GM13977 (cell line): Measurements from ENCODE around the gene ABHD16A.

Source experiments
- DNase-seq: peaks from one replicate; pipeline ENCODE4 v3.0.0; 2012; ENCODE audit warnings: low spot score
- in situ Hi-C: fragments of 300-500 bp; cut with MboI; formaldehyde crosslinking; loops from one replicate; pipeline ENCODE4 v1.12.0; 2022; ENCODE audit warnings: low sequenced_read_pairs, low pct_unique_long_range_greater_than_20kb, mixed read lengths, inconsistent platforms; ENCODE audit not compliant: unreplicated experiment
- TF ChIP-seq, protein P1 (sequence below): IDR thresholded peaks from 2 replicates; pipeline ENCODE4 v1.5.1; 2012; ENCODE audit warnings: mild to moderate bottlenecking, control low read depth; ENCODE audit not compliant: insufficient read depth; ENCODE audit errors: extremely low read depth, missing control alignments

Gene ABHD16A

DNA sequence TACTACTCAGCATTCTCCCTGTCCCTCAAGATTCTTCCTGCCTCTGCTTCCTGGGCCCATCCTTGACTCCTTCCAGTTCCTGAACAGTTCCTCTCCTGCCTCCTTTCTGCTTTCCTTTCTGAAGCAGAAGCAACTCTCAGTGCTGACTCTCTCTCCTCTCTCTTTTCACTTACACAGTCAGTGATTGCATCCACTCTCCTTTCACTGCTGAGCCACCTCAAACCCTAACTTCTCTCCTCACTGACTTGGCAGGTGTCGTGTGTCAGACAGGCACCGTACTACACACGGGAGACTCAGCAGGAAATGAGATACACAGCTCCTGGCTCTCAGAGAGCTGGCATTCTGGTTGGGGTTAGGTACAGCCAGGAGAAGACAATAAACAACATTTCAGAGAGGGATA lies 5.6 kb downstream of the ABHD16A start:
- no peak for DNase-seq
- in situ Hi-C loops: no loop called here
- TF ChIP-seq, protein P1, sequence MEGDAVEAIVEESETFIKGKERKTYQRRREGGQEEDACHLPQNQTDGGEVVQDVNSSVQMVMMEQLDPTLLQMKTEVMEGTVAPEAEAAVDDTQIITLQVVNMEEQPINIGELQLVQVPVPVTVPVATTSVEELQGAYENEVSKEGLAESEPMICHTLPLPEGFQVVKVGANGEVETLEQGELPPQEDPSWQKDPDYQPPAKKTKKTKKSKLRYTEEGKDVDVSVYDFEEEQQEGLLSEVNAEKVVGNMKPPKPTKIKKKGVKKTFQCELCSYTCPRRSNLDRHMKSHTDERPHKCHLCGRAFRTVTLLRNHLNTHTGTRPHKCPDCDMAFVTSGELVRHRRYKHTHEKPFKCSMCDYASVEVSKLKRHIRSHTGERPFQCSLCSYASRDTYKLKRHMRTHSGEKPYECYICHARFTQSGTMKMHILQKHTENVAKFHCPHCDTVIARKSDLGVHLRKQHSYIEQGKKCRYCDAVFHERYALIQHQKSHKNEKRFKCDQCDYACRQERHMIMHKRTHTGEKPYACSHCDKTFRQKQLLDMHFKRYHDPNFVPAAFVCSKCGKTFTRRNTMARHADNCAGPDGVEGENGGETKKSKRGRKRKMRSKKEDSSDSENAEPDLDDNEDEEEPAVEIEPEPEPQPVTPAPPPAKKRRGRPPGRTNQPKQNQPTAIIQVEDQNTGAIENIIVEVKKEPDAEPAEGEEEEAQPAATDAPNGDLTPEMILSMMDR: no peak

DNA sequence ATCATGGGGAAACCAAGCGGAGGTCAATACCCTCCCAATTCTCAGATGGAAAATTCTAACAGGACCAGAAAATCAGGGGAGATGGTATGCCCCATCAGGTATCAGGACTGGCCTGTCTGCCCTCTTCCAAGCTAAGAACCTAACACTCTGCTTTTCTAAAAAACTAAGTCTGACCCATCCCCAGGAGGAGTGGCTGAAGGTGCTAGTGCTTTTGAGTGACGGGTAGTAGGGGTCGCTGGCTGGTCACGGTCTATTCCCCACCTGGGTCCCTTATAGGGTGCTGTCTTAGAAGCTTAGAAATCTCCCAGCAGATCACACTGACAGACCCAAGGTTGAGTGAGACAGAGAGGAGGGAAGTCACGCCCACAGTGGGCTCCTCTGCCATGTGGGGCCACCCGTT lies 9.6 kb downstream of the ABHD16A start:
- in situ Hi-C loops: no loop called here
- TF ChIP-seq, protein P1: no peak
- no peak for DNase-seq

DNA sequence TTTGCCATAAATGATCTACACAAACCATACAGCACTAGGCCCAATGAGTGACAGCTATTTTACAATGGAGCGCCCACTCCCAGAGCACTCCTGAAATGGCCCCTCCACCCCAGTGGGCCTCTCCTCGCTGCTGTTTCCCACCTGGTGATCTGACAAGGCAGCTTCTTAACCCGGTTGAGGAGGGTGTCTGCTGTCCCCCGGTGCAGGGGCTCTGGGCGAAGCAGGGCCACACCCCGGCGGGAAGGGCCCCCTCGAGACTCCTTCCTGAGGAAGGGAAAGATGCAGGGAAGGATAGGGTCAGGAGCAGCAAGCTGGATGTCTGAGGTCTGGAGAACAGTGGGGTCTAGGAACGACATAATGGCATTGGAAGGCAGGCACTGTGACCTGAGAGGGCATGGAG lies 10.2 kb downstream of the ABHD16A start:
- no peak for DNase-seq
- TF ChIP-seq, protein P1: no peak
- in situ Hi-C loops: no loop called here

DNA sequence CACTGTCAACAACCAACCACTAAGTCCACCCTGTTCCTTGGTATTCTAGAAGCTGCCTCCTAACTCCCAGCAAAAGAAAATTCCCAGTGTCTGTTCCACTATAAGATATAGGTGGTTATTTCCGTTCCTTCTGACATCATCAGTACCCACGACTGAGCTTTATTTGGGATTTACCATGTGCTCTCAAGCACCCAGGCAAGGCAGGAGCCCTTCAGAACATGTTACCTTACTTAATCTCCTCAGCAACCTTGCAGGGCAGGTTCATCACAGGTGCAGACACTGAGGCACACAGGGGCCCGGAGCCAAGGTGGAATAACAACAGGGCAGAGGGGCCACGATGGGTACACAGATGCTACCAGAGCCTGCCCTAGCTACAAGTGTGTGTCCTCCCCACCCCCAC lies 10.8 kb downstream of the ABHD16A start:
- DNase-seq: no peak
- TF ChIP-seq, protein P1: no peak
- in situ Hi-C loops: no loop called here

DNA sequence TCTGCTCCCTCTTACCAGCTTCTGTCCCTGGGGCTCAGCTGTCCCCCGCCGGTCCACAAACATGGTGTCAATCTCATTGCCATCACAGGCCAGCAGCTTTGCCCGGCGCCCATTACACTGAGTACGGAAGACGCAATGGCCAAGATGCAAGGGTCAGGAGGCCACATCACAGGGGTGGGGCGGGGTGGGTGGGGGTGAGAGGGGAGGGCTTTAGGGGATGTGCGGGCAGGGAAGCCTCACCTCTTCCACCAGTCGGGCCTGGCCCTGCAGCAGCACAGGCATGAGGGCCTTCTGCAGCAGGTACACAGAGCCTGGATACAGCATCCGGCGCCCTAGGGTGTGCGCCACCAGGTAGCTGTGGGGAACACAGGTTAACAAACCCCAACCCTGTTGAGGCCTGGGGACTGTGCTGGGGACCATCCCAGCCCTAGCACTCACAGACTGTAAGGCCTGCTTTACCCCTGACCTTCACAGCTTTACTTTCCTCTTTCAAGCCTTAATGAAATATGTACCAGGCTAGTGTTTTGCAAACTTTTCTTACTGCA lies 11.5 kb downstream of the ABHD16A start:
- in situ Hi-C loops: no loop called here
- TF ChIP-seq, protein P1: no peak
- no peak for DNase-seq

DNA sequence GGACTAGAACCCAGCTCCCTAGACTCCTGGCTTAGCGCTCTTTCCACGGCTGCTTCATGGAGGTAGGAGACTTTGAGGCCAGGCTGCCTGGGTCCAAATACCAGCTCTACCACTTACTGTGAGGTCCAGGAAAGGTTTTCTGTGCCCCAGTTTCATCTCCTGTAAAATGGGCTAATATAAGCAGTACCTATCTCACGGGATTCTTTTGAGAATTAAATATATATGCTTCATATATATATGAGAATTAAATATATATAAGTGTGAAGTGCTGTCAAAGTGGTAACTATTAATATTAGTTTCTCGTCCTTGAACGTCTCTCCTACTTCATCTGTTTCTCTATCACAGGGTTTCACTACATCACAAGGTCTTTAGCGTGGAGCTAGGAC lies 12.1 kb downstream of the ABHD16A start:
- in situ Hi-C loops: no loop called here
- DNase-seq: no peak
- TF ChIP-seq, protein P1: no peak
